KOPT-K1 (cell line): Measurements from ENCODE around the gene PRKCD.

Experiments
- H3K27ac ChIP-seq: fragments of 200-600 bp; sonication (generic); 2 replicates; pipeline ENCODE4 v1.5.1; 2016; ENCODE audit warnings: antibody characterized with exemption, mild to moderate bottlenecking, low read depth, low read length; ENCODE audit not compliant: poor library complexity, severe bottlenecking
- H3K36me3 ChIP-seq: fragments of 200-600 bp; sonication (generic); 2 replicates; pipeline ENCODE4 v1.5.1; 2017; ENCODE audit warnings: antibody characterized with exemption, mild to moderate bottlenecking, low read length, moderate library complexity; ENCODE audit not compliant: insufficient read depth
- H3K9me3 ChIP-seq: fragments of 200-600 bp; sonication (generic); 2 replicates; pipeline ENCODE4 v1.5.1; 2017; ENCODE audit warnings: antibody characterized with exemption, low read length, mild to moderate bottlenecking; ENCODE audit not compliant: insufficient read depth, poor library complexity, severe bottlenecking

PRKCD gene

DNA sequence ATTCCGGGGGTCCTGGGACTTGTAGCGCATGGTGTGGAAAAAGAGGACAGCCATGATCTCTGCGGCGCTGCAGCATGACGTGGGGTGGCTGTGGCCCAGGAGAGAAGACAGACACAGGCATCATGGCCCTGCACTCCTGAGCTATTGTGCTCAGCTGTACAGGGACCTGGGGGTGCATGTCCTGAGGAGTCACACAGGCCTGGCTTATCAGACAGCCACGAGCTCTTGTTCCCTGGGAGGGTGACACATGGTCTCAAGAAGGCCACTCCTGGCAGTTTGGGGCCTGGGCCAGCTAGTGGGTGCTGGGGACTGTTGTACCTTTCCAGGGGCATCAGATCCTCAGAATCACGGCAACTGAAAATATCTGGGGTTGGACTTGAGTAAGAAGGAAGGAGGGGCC lies 81.1 kb downstream of the PRKCD start:
- Histone ChIP-seq H3K27ac (no peak overlapping the region), H3K36me3 (peaks cover 88% of the 10 kb centered on the region), H3K9me3 (no peaks in the 10 kb centered on the region)
